Glutamatergic neuron (in vitro differentiated cells): ENCODE results near the gene FAIM. TPM values are rescaled to one million over a fixed set of nuclear protein-coding genes. Genes with fewer than 3 reads are reported as not detected.

ENCODE experiments used
- DNase-seq: peaks from one replicate; pipeline ENCODE4 v3.0.0; 2022
- H3K27ac Mint-ChIP-seq: one replicate; pipeline ENCODE4 v1.8.0; 2020; ENCODE audit warnings: mild to moderate bottlenecking, mixed read lengths, inconsistent platforms; ENCODE audit not compliant: unreplicated experiment
- H3K27me3 Mint-ChIP-seq: one replicate; pipeline ENCODE4 v1.8.0; 2020; ENCODE audit warnings: mild to moderate bottlenecking, moderate library complexity, mixed read lengths, inconsistent platforms; ENCODE audit not compliant: unreplicated experiment
- H3K36me3 Mint-ChIP-seq: one replicate; pipeline ENCODE4 v1.8.0; 2020; ENCODE audit warnings: mild to moderate bottlenecking, mixed read lengths, inconsistent platforms; ENCODE audit not compliant: unreplicated experiment
- H3K4me1 Mint-ChIP-seq: one replicate; pipeline ENCODE4 v1.8.0; 2020; ENCODE audit warnings: mild to moderate bottlenecking, low read depth, mixed read lengths, inconsistent platforms; ENCODE audit not compliant: unreplicated experiment
- H3K4me3 Mint-ChIP-seq: one replicate; pipeline ENCODE4 v1.8.0; 2020; ENCODE audit warnings: mild to moderate bottlenecking, mixed read lengths, inconsistent platforms; ENCODE audit not compliant: unreplicated experiment
- H3K9me3 Mint-ChIP-seq: one replicate; pipeline ENCODE4 v1.8.0; 2020; ENCODE audit warnings: mild to moderate bottlenecking, moderate library complexity, mixed read lengths, inconsistent platforms; ENCODE audit not compliant: unreplicated experiment
- total RNA-seq: library from RNA; stranded (reverse); fragmentation: NEBNext Ultra II Directional; extraction: Animal tissue kit (Norgen Biotek cat#: 25700); gene quantifications from one replicate; pipeline ENCODE4 v1.2.1, GENCODE V29; 2021; ENCODE audit not compliant: unreplicated experiment
- TF ChIP-seq, protein P1 (sequence below): fragments of 200-600 bp; sonication (generic); IDR thresholded peaks from one replicate; pipeline ENCODE4 v1.5.0; 2021; ENCODE audit not compliant: partially characterized antibody, unreplicated experiment

The FAIM gene
- total RNA-seq, 1 donor from 2014 or later = 14.7 TPM

DNA sequence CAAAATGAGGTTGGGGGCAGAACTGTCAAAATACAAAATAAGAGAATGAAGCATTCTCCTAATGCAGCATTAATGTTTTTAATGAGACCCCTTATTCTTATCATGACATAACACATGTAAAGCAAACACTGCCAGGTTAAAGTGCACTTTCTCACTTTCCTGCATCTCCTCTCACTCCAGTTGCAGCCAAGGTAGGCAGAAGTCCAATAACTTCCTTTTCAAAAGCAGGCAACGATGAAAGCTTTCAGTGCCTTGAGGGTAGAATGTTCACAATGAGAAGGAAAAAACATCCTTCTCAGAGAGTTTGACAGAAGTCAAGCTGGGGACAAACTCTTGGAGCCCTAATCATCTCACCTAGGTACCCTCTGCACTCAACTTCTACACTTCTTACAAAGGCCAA, 59.5 kb downstream of the FAIM start:
- Mint-ChIP-seq H3K27ac (no peak overlapping the region), H3K27me3 (peaks cover 1% of the 10 kb centered on the region), H3K4me1 (no peaks in the 10 kb centered on the region), H3K9me3 (no peaks in the 10 kb centered on the region), H3K4me3 (no peak overlapping the region), H3K36me3 (no peaks in the 10 kb centered on the region)
- TF ChIP-seq, protein P1, sequence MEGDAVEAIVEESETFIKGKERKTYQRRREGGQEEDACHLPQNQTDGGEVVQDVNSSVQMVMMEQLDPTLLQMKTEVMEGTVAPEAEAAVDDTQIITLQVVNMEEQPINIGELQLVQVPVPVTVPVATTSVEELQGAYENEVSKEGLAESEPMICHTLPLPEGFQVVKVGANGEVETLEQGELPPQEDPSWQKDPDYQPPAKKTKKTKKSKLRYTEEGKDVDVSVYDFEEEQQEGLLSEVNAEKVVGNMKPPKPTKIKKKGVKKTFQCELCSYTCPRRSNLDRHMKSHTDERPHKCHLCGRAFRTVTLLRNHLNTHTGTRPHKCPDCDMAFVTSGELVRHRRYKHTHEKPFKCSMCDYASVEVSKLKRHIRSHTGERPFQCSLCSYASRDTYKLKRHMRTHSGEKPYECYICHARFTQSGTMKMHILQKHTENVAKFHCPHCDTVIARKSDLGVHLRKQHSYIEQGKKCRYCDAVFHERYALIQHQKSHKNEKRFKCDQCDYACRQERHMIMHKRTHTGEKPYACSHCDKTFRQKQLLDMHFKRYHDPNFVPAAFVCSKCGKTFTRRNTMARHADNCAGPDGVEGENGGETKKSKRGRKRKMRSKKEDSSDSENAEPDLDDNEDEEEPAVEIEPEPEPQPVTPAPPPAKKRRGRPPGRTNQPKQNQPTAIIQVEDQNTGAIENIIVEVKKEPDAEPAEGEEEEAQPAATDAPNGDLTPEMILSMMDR = no peak
- no peak for DNase-seq

DNA sequence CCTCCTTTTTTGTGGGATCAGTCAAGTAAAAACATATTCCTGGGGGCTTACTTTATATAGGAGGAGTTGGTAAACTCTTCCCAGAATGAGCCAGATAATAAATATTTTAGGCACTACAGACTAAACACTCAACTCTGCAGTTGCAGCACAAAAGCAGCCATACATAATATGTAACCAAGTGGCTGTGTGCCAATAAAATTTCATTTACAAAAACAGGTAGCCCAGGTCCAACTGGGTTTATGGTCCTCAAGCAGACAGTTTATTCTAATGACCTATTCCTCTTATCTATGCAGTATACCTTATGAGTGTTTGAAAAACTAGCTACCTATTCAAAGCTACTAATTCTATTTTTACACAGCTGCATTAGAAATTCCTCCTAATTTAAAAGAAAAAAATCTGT, 61.8 kb downstream of the FAIM start:
- H3K27ac Mint-ChIP-seq = no peak overlapping the region
- peaks cover 1% of the 10 kb centered on the region for H3K27me3 Mint-ChIP-seq
- H3K9me3 Mint-ChIP-seq = peaks cover 4% of the 10 kb centered on the region
- H3K4me3 Mint-ChIP-seq = no peak overlapping the region
- no peak for DNase-seq
- TF ChIP-seq, protein P1 = no peak
- peaks cover 2% of the 10 kb centered on the region for H3K4me1 Mint-ChIP-seq
- H3K36me3 Mint-ChIP-seq = peaks cover 6% of the 10 kb centered on the region

DNA sequence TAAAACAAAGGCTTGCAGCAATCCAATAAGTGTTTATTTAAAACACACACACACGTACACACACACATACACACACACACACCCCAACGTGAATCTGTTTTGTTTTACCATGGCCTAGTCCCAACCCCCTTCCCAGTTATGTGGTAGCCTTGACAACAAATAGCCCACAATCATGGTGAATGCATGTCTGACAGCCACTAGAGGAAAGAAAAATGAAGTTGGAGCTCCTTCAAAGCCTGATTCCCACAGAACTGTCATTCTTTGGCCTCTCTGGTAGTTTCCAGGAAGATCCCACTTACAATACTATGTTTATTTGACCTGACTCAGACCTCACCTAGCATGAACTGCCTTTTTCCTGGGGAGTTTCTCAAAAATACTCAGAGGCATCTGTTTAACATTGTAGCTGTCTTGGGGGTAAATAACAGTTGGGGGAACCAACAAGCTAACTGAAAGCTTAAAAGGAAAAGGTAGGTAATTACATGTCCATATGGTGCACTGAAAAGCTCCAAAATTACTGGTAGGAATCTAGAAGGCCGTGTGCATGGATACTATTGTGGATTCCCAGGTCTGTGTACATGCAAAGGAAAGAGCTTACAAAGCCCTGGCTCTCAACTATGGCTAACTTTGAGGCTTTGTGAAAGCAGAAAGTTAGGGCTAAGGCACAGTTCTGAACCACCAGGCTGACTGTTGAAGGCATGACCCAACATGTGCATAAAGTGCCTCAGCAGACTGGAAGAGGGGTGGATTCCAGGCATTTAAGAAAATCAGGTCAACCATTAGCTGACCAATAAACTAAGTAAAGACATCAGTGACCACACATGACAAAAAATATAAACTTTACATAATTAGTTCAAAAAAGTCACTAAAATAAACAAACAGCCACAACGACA, 65.3 kb downstream of the FAIM start:
- TF ChIP-seq, protein P1 = no peak
- no peak for DNase-seq
- Mint-ChIP-seq H3K9me3 (peaks cover 4% of the 10 kb centered on the region), H3K4me1 (peaks cover 2% of the 10 kb centered on the region), H3K36me3 (peaks cover 16% of the 10 kb centered on the region), H3K27me3 (no peaks in the 10 kb centered on the region), H3K27ac (no peak overlapping the region), H3K4me3 (no peak overlapping the region)

DNA sequence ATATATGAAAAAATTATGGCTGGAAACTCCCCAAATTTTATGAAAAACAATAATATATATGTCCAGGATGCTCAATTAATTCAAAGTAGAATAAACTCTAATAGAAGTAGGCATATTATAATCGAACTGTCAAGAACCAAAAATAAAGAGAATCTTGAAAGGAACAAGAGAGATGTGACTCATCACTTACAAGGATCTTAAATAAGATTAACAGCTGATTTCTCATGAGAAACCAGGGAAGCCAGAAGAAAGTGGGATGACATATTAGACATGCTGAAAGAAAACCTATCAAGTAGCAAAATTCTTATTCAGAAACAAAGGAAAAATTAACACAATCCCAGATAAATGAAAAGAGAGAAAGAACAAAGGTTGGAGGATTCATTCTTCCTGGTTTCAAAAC, 66.8 kb downstream of the FAIM start:
- Mint-ChIP-seq H3K27me3 (no peaks in the 10 kb centered on the region), H3K36me3 (peaks cover 16% of the 10 kb centered on the region)

More for the DNA sequence above, 66.8 kb downstream of the FAIM start:
- Mint-ChIP-seq H3K27ac (no peak overlapping the region), H3K9me3 (peaks cover 4% of the 10 kb centered on the region), H3K4me3 (no peak overlapping the region), H3K4me1 (peaks cover 2% of the 10 kb centered on the region)
- DNase-seq = no peak
- TF ChIP-seq, protein P1 = no peak
